Stimulated activated CD8-positive, alpha-beta memory T cell treated with anti-CD3 and anti-CD28 coated beads, Interleukin-15, amount 100 ng/mL, for 1 hour (primary cell): ENCODE results near the gene GRAP.
"Not testable (repeated sequence)": the region's sequence is repeated elsewhere in the genome, so short reads cannot be mapped to it uniquely, and the experiment has no call there.

ENCODE experiments used
- DNase-seq: peaks from one replicate; pipeline ENCODE4 v3.0.0-alpha.2; 2020; ENCODE audit warnings: low read depth

Gene GRAP

GRCh38 chr17:19042369-19042768, 4.4 kb downstream of the GRAP start:
- DNase-seq, result not testable (repeated sequence)

GRCh38 chr17:19041871-19042270, 4.9 kb downstream of the GRAP start:
- not testable (repeated sequence) for DNase-seq

DNA sequence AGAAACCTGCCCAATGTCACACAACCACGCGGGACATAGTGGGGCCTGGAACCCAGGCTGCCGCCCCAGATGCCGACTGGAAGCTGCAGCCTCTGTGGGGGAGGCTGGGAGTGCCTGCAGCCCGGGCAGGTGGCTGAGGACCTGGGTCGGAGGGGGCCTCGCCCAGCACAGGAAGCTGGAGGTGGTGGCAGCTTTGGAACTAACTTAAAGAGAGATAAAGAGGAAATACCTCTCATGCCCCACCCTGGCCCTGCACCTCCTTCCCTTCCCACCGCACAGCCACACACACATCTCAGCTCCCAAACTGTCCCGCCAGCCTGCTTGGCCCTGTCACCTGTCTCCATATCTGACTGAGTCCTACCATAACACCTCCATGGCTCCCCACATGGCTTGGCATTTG, 6.4 kb downstream of the GRAP start:
- not testable (repeated sequence) for DNase-seq

DNA sequence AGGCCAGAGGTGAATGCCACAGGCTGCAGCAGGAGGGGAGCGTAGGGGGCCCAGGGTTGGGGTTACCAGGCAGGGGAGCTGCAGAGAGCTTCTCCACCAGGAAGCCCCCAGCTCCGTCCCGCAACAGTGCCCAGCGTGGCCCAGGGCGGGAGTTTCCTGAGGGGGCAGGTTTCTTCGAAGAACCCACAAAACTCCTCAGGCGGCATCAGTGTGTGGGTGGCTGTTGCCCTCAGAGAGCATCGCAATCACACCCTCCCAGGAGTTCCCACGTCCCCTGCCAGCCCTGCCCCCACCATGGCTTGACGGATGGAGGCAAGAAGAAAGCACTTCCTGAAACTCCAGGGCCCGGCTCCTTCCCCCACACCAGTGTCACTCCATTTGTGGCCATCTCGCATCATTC, 8.0 kb downstream of the GRAP start:
- not testable (repeated sequence) for DNase-seq

GRCh38 chr17:19038007-19038406, 8.8 kb downstream of the GRAP start:
- not testable (repeated sequence) for DNase-seq

- DNase-seq, result not testable (repeated sequence)
Observed at GRCh38 chr17:19037547-19037946, 9.2 kb downstream of the GRAP start.

- not testable (repeated sequence) for DNase-seq
Observed at GRCh38 chr17:19036186-19036585, 10.6 kb downstream of the GRAP start.

- not testable (repeated sequence) for DNase-seq
Observed at GRCh38 chr17:19032377-19032988, 14.3 kb downstream of the GRAP start.

DNA sequence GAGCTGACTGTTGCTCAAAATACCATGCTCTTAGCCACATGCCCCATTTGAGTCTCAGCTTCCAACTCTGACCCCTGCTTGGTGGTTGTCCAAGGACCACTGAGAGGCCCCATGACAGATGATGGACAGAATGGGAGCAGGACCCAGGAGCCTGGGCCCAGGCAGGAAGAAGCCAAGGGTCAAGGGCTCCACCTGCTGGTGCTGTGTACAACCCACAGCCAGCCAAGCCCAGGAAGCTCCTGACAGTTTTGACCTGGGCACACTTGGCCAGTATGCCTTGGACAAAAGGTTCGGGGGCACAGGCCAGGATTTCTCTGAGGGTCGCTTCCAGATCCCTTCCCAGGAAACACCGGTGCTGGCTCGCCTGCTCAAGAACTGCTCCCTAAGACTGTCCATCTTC, 15.0 kb downstream of the GRAP start:
- DNase-seq, result not testable (repeated sequence)

GRCh38 chr17:19030771-19031449, 15.8 kb downstream of the GRAP start:
- not testable (repeated sequence) for DNase-seq

DNA sequence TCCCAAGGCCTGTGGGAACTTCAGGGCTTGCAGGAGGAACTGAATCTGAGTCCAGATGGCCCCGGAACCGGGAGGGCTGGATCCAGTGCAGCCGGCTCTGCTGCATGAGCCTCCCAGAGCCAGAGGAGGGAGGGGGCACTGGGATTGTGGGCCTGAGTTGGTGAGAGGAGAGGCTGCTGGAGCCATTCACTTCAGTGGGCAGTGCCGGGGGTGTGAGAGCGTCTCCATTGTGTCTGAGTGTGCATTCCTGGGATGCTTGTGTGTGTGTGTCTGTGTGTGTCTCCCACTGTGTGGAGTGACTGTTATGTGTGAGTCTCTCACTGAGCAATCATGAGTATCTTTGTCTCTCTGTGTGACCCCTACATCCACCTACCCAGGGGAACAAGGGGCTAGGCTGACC, 17.0 kb downstream of the GRAP start:
- DNase-seq, result not testable (repeated sequence)

- not testable (repeated sequence) for DNase-seq
Observed at GRCh38 chr17:19028671-19029070, 18.1 kb downstream of the GRAP start.

- DNase-seq, result no peak
Observed at GRCh38 chr17:19024101-19025078, 22.4 kb downstream of the GRAP start.

DNA sequence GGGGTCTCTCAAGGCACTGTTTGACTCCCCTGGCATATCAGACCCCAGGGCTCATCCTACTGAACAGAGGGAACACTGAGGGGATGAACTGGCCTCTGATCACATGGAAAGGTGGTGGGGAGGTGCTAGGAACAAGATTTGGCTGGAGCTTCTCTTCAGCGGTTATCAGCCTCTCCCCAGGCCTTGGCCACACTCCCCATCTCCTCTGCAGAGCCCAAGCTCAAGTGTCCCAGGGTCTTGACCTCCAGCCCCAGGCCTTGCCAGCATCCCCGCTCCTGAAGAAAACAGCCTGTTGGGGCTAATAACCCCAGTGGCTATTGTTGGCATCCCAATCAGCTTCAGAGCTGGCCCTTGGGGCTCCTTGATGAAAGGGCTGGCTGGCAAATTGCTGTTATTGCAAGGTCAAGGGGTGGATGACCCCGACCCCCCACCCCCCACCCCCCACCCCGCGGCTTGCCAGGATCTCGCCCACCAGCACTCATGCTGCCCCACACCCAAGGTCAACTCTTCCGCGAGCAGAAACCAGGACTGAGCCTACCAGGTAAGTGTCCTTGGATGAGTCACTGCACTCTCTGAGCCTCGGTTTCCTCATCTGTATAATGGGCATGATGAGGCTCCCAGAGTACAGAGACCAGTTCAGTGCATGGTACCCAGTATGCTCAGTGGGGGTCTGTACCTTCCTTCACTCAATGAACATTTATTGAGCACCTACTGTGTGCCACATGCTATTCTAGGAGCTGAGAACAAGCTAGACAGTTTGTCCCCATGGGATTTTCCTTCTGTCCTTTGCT, 23.4 kb downstream of the GRAP start:
- DNase-seq, result no peak

- DNase-seq, result no peak
Observed at GRCh38 chr17:19022747-19023146, 24.0 kb downstream of the GRAP start.

- no peak for DNase-seq
Observed at GRCh38 chr17:19022128-19022527, 24.6 kb downstream of the GRAP start.

DNA sequence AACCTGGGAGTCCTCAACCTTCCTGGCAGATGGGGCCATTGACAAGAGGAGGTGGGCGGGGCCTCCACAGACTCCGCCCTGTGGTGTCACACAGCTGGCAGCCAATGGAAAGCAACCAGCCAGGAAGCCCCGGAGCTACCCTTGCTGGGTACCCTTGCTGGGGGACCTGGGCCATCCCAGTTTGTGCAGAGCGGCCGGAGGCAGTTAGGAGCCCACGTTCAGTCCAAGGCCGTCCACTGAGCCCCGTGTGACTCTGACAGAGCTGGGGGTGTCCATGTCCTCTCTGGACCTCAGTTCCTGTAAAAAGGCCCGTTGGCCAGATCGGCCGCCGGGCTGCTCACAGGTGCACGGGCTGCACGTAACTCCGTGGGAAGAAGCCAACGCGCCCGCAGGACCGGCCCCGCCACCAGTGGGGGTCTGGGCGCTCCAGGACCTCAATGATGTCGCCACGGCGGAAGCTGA, 25.1 kb downstream of the GRAP start:
- no peak for DNase-seq

DNA sequence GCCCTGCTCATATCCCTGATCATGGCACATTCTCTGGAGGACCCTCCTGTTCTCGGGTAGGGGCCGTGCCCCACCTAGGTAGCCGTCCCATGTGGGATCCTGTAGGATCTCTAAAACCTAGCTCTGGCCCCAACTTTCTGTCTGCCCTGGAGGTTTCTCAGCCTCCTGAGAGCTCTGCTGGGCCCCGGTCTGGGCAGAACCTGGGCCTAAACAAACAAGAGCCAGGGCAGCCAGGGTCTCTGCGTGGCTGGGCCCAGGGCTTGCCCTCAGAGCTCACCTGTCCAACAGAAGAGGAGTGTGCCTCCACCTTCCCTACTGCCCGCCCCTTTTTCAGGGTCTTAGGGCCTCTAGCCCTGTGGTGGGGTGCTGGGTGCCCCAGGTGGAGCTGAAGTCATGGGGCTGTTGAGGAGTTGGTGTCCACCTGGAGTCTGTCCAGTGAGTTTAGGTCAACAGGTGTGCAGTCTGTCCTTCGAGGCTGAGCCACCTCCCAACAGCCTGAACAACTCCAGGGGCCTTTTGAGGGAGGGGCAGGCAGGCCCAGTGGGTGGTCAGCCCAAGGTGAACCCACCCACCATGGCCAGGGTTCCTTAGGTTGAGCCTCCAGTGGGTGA, 25.6 kb downstream of the GRAP start:
- not testable (repeated sequence) for DNase-seq

- DNase-seq, result no peak
Observed at GRCh38 chr17:19020016-19020415, 26.7 kb downstream of the GRAP start.

- no peak for DNase-seq
Observed at GRCh38 chr17:19019041-19019941, 27.5 kb downstream of the GRAP start.
